GM10847 (cell line): ENCODE results near the gene TMEM129.

Experiments
- POLR2A ChIP-seq: IDR thresholded peaks from 2 replicates; pipeline ENCODE4 v1.6.1; 2011; ENCODE audit not compliant: insufficient read length; ENCODE audit errors: extremely low read depth

TMEM129 gene

GRCh38 chr4:1761130-1761689 lies 40.1 kb upstream of the TMEM129 start:
- no peak for TF ChIP-seq POLR2A

GRCh38 chr4:1760521-1761071 lies 39.5 kb upstream of the TMEM129 start:
- no peak for TF ChIP-seq POLR2A

GRCh38 chr4:1759818-1760223 lies 38.7 kb upstream of the TMEM129 start:
- TF ChIP-seq POLR2A, result no peak

- TF ChIP-seq POLR2A, result no peak
Observed at GRCh38 chr4:1759170-1759817, 38.2 kb upstream of the TMEM129 start.

GRCh38 chr4:1758306-1759121 lies 37.4 kb upstream of the TMEM129 start:
- no peak for TF ChIP-seq POLR2A

GRCh38 chr4:1757836-1758235 lies 36.7 kb upstream of the TMEM129 start:
- no peak for TF ChIP-seq POLR2A

- TF ChIP-seq POLR2A, result no peak
Observed at GRCh38 chr4:1756893-1757779, 36.0 kb upstream of the TMEM129 start.

- no peak for TF ChIP-seq POLR2A
Observed at GRCh38 chr4:1756079-1756478, 35.0 kb upstream of the TMEM129 start.

- no peak for TF ChIP-seq POLR2A
Observed at GRCh38 chr4:1755297-1755696, 34.2 kb upstream of the TMEM129 start.

- TF ChIP-seq POLR2A, result no peak
Observed at GRCh38 chr4:1754336-1754735, 33.2 kb upstream of the TMEM129 start.

- no peak for TF ChIP-seq POLR2A
Observed at GRCh38 chr4:1753697-1754311, 32.7 kb upstream of the TMEM129 start.

GRCh38 chr4:1753294-1753696 lies 32.2 kb upstream of the TMEM129 start:
- TF ChIP-seq POLR2A, result no peak

GRCh38 chr4:1752284-1753041 lies 31.3 kb upstream of the TMEM129 start:
- no peak for TF ChIP-seq POLR2A

- no peak for TF ChIP-seq POLR2A
Observed at GRCh38 chr4:1751919-1752283, 30.8 kb upstream of the TMEM129 start.
